ENCODE measurements around the gene NCCRP1. TPM values are rescaled to one million over a fixed set of nuclear protein-coding genes. Genes with fewer than 3 reads are reported as not detected.

NCCRP1 gene
- total RNA-seq, 2 experiments from 2014 or later = not detected

DNA sequence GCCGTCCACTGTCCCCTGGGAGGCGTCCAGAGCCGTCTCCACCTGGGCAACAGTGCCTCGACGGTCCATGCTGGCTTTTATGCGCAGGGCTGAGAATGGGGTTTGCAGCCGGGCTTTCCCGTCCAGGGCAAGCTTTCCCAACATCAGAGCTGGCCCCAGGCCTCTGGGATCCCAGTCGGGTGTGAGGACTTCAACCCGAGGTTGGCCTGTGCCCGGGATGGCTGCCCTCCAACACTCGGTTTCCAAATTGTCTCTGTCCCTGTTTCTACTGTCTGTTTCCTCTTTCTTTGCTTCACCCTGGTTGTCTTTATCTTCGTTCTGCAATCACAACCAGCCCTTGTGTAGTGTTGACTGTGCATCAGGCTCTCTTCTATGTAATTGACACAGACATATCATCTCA, 52.0 kb downstream of the NCCRP1 start, which contains the start of gene IFNL4:
Gene IFNL4 (minus strand): TSS at position 51 of the 400 bp plus-strand sequence.
- ChIA-PET POLR2A (no interaction called here), CTCF (ENCODE audit: unreplicated experiment) (no interaction called here)
- no peaks in the 10 kb centered on the region for H3K4me1 ChIP-seq (ENCODE audit: insufficient read depth, low read length, poor library complexity, severe bottlenecking)

DNA sequence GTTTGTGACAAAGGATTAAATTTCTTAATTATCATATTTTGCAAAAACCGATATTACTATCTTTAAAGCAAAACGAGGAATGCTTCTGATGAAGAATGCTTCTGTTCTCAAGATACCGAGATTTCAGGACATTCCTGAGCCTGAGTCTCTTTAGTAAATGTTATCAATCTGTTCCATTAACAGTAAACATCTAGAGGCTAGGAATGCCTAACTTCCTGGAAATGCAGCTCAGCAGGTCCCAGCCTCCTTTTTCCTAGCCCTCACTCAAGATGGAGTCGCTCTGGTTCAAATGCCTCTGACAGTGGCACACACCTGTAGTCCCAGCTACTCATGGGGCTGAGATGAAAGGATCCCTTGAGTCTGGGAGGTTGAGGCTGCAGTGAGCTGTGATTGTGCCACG, 54.3 kb downstream of the NCCRP1 start:
- Histone ChIP-seq H3K4me2 (ENCODE audit: low read length) (no peak overlapping the region), H4K20me1 (ENCODE audit: insufficient read depth, low read length) (no peaks in the 10 kb centered on the region), H3K9me3 (ENCODE audit: low read length) (no peaks in the 10 kb centered on the region), H3K27ac (ENCODE audit: low read depth, low read length, poor library complexity, severe bottlenecking) (no peak overlapping the region), H3K4me1 (ENCODE audit: insufficient read depth, low read length, poor library complexity, severe bottlenecking) (no peaks in the 10 kb centered on the region), H2AFZ (ENCODE audit: low read length) (no peak overlapping the region), H3K36me3 (ENCODE audit: insufficient read depth, low read length) (no peaks in the 10 kb centered on the region), H3K79me2 (ENCODE audit: insufficient read depth, low read depth, low read length) (no peaks in the 10 kb centered on the region), H3K4me3 (ENCODE audit: low read depth, low read length, poor library complexity, severe bottlenecking) (no peak overlapping the region), H3K9me2 (ENCODE audit: insufficient read depth, low read length) (no peaks in the 10 kb centered on the region)
- no TSS peak for BruUV-seq (replicated peaks)
- POLR2A ChIA-PET = interaction anchor here (1.7 kb wide), 1 partner anchor 11 kb away, joined by 4 read pairs; no protein-coding TSS in a partner anchor
- TF ChIP-seq, protein P1, sequence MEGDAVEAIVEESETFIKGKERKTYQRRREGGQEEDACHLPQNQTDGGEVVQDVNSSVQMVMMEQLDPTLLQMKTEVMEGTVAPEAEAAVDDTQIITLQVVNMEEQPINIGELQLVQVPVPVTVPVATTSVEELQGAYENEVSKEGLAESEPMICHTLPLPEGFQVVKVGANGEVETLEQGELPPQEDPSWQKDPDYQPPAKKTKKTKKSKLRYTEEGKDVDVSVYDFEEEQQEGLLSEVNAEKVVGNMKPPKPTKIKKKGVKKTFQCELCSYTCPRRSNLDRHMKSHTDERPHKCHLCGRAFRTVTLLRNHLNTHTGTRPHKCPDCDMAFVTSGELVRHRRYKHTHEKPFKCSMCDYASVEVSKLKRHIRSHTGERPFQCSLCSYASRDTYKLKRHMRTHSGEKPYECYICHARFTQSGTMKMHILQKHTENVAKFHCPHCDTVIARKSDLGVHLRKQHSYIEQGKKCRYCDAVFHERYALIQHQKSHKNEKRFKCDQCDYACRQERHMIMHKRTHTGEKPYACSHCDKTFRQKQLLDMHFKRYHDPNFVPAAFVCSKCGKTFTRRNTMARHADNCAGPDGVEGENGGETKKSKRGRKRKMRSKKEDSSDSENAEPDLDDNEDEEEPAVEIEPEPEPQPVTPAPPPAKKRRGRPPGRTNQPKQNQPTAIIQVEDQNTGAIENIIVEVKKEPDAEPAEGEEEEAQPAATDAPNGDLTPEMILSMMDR (conservative IDR thresholded peaks at IDR 0.05; ENCODE audit: low read length) = no peak
- no peak for TF ChIP-seq EZH2phosphoT487 (IDR thresholded peaks at IDR 0.05; ENCODE audit: borderline replicate concordance, low read depth, low read length)
- DNase-seq (ENCODE audit: low spot score) = no peak
- intact Hi-C loops (cut with micrococcal nuclease; ENCODE audit: unreplicated experiment) = no loop called here
- CTCF ChIA-PET (ENCODE audit: unreplicated experiment) = no interaction called here

More for the DNA sequence above, 52.0 kb downstream of the NCCRP1 start, which contains the start of gene IFNL4:
- no peak for DNase-seq (ENCODE audit: low spot score)
- TF ChIP-seq, protein P1 (conservative IDR thresholded peaks at IDR 0.05; ENCODE audit: low read length) = no peak
- TF ChIP-seq EZH2phosphoT487 (IDR thresholded peaks at IDR 0.05; ENCODE audit: borderline replicate concordance, low read depth, low read length) = no peak
- no peaks in the 10 kb centered on the region for H3K9me2 ChIP-seq (ENCODE audit: insufficient read depth, low read length)
- H3K4me2 ChIP-seq (ENCODE audit: low read length) = no peak within 1 kb of the TSS
- H3K79me2 ChIP-seq (ENCODE audit: insufficient read depth, low read depth, low read length) = no peaks in the 10 kb centered on the region
- H2AFZ ChIP-seq (ENCODE audit: low read length) = no peak within 1 kb of the TSS
- BruUV-seq (replicated peaks) = no TSS peak
- no peaks in the 10 kb centered on the region for H4K20me1 ChIP-seq (ENCODE audit: insufficient read depth, low read length)
- intact Hi-C loops (cut with micrococcal nuclease; ENCODE audit: unreplicated experiment) = no loop called here
- H3K27ac ChIP-seq (ENCODE audit: low read depth, low read length, poor library complexity, severe bottlenecking) = no peak within 1 kb of the TSS
- no peaks in the 10 kb centered on the region for H3K36me3 ChIP-seq (ENCODE audit: insufficient read depth, low read length)
- no peak within 1 kb of the TSS for H3K4me3 ChIP-seq (ENCODE audit: low read depth, low read length, poor library complexity, severe bottlenecking)
- no peaks in the 10 kb centered on the region for H3K9me3 ChIP-seq (ENCODE audit: low read length)

Other genes with a start within 250 kb of the NCCRP1 start
- not detected in 2 replicates for gene FBXO17, start 221.2 kb upstream of the NCCRP1 start, total RNA-seq (2014; rRNA removed; shearing (Covaris generic))
- not detected in 2 replicates for gene FBXO17, start 221.2 kb upstream of the NCCRP1 start, total RNA-seq (2022)
- 1.0 TPM in 1 of 2 replicates, not detected in the other for gene FBXO27, start 164.4 kb upstream of the NCCRP1 start, total RNA-seq (2014; rRNA removed; shearing (Covaris generic))
- gene FBXO27, start 164.4 kb upstream of the NCCRP1 start, total RNA-seq (2022) = 9.6 and 10.5 TPM in 2 replicates
- not detected in 2 replicates for gene ACP7, start 112.6 kb upstream of the NCCRP1 start, total RNA-seq (2014; rRNA removed; shearing (Covaris generic))
- gene ACP7, start 112.6 kb upstream of the NCCRP1 start, total RNA-seq (2022) = not detected in 2 replicates
- 7.8 and 8.1 TPM in 2 replicates for gene PAK4, start 71.2 kb upstream of the NCCRP1 start, total RNA-seq (2014; rRNA removed; shearing (Covaris generic))
- gene PAK4, start 71.2 kb upstream of the NCCRP1 start, total RNA-seq (2022) = 26.7 and 34.8 TPM in 2 replicates
- not detected in 2 replicates for gene SYCN, start 7.3 kb downstream of the NCCRP1 start, total RNA-seq (2014; rRNA removed; shearing (Covaris generic))
- not detected in 2 replicates for gene SYCN, start 7.3 kb downstream of the NCCRP1 start, total RNA-seq (2022)
- gene IFNL3, start 48.0 kb downstream of the NCCRP1 start, total RNA-seq (2014; rRNA removed; shearing (Covaris generic)) = not detected in 2 replicates
- not detected in 2 replicates for gene IFNL3, start 48.0 kb downstream of the NCCRP1 start, total RNA-seq (2022)
- not detected in 2 replicates for gene IFNL4, start 51.9 kb downstream of the NCCRP1 start, total RNA-seq (2014; rRNA removed; shearing (Covaris generic))
- gene IFNL4, start 51.9 kb downstream of the NCCRP1 start, total RNA-seq (2022) = not detected in 2 replicates
- not detected in 2 replicates for gene IFNL2, start 71.4 kb downstream of the NCCRP1 start, total RNA-seq (2014; rRNA removed; shearing (Covaris generic))
- gene IFNL2, start 71.4 kb downstream of the NCCRP1 start, total RNA-seq (2022) = not detected in 2 replicates
- not detected in 2 replicates for gene IFNL1, start 99.4 kb downstream of the NCCRP1 start, total RNA-seq (2014; rRNA removed; shearing (Covaris generic))
- gene IFNL1, start 99.4 kb downstream of the NCCRP1 start, total RNA-seq (2022) = not detected in 2 replicates
- 1.2 and 2.0 TPM in 2 replicates for gene LRFN1, start 123.9 kb downstream of the NCCRP1 start, total RNA-seq (2014; rRNA removed; shearing (Covaris generic))
- 2.8 and 3.6 TPM in 2 replicates for gene LRFN1, start 123.9 kb downstream of the NCCRP1 start, total RNA-seq (2022)
- 135 and 183 TPM in 2 replicates for gene GMFG, start 139.1 kb downstream of the NCCRP1 start, total RNA-seq (2014; rRNA removed; shearing (Covaris generic))
- 230 and 314 TPM in 2 replicates for gene GMFG, start 139.1 kb downstream of the NCCRP1 start, total RNA-seq (2022)
- 46.2 and 59.4 TPM in 2 replicates for gene SAMD4B, start 145.5 kb downstream of the NCCRP1 start, total RNA-seq (2014; rRNA removed; shearing (Covaris generic))
- 60.0 and 68.8 TPM in 2 replicates for gene SAMD4B, start 145.5 kb downstream of the NCCRP1 start, total RNA-seq (2022)
- 33.1 and 35.4 TPM in 2 replicates for gene PAF1, start 194.1 kb downstream of the NCCRP1 start, total RNA-seq (2014; rRNA removed; shearing (Covaris generic))
- 45.9 and 46.8 TPM in 2 replicates for gene PAF1, start 194.1 kb downstream of the NCCRP1 start, total RNA-seq (2022)
- 15.7 and 28.3 TPM in 2 replicates for gene MED29, start 194.4 kb downstream of the NCCRP1 start, total RNA-seq (2014; rRNA removed; shearing (Covaris generic))
- 31.2 and 31.3 TPM in 2 replicates for gene MED29, start 194.4 kb downstream of the NCCRP1 start, total RNA-seq (2022)
- gene ZFP36, start 209.9 kb downstream of the NCCRP1 start, total RNA-seq (2014; rRNA removed; shearing (Covaris generic)) = 19.4 and 21.8 TPM in 2 replicates
- gene ZFP36, start 209.9 kb downstream of the NCCRP1 start, total RNA-seq (2022) = 55.9 and 57.2 TPM in 2 replicates
- gene PLEKHG2, start 215.7 kb downstream of the NCCRP1 start, total RNA-seq (2014; rRNA removed; shearing (Covaris generic)) = 28.3 and 30.4 TPM in 2 replicates
- gene PLEKHG2, start 215.7 kb downstream of the NCCRP1 start, total RNA-seq (2022) = 65.9 and 68.2 TPM in 2 replicates
- gene RPS16, start 239.0 kb downstream of the NCCRP1 start, total RNA-seq (2014; rRNA removed; shearing (Covaris generic)) = 538 and 634 TPM in 2 replicates
- gene RPS16, start 239.0 kb downstream of the NCCRP1 start, total RNA-seq (2022) = 3,661 and 4,044 TPM in 2 replicates
- 70.1 and 74.6 TPM in 2 replicates for gene SUPT5H, start 248.6 kb downstream of the NCCRP1 start, total RNA-seq (2014; rRNA removed; shearing (Covaris generic))
- gene SUPT5H, start 248.6 kb downstream of the NCCRP1 start, total RNA-seq (2022) = 168 and 175 TPM in 2 replicates